K562 (cell line): ENCODE measurements around the gene SERPINE2. TPM values are rescaled to one million over a fixed set of nuclear protein-coding genes. Genes with fewer than 3 reads are reported as not detected.

ENCODE experiments used
- CHD7 ChIP-seq: fragments of 200-600 bp; sonication (generic); IDR thresholded peaks from one replicate; pipeline ENCODE4 v1.6.1; 2012; ENCODE audit warnings: mild to moderate bottlenecking, low read depth, low read length, inconsistent platforms
- CREB3L1 ChIP-seq: fragments of 450-650 bp; IDR thresholded peaks from 2 replicates; pipeline ENCODE4 v1.6.1; 2014; ENCODE audit warnings: low read depth, mild to moderate bottlenecking, moderate library complexity, borderline replicate concordance
- KDM5B ChIP-seq: fragments of 200-600 bp; sonication (generic); IDR thresholded peaks from 2 replicates; pipeline ENCODE4 v1.6.1; 2012; ENCODE audit warnings: low read depth, mild to moderate bottlenecking, moderate library complexity, low read length, control low read depth, inconsistent platforms; ENCODE audit not compliant: insufficient replicate concordance
- polyA plus RNA-seq, 8 experiments: library from polyadenylated mRNA; depleted of rRNA in 4 of 8; stranded (reverse) in 5 of 8; unstranded in 3 of 8; fragments of >200 nt; fragmentation: Nextera tagmentation in 2 of 8; fragmentation: Illumina TruSeq in 1 of 8; extraction: Ambion mirVana in 2 of 8; extraction: Trizol in 1 of 8; gene quantifications; 2 replicates each; pipeline versions ENCODE4 v1.2.1 to v1.2.3, GENCODE V29; 2011 to 2014; ENCODE audit warnings: inconsistent platforms in 1 of 8, missing spikeins in 1 of 8
- total RNA-seq, 7 experiments: library from RNA; depleted of rRNA in 6 of 7; stranded (reverse); fragments of >200 nt in 6 of 7; fragmentation: Illumina TruSeq in 2 of 7; extraction: Trizol in 2 of 7; gene quantifications; 2 replicates each; pipeline versions ENCODE4 v1.2.1 to v1.2.3, GENCODE V29; 2011 to 2021; ENCODE audit warnings: low replicate concordance in 1 of 7
- TF ChIP-seq, protein P1 (sequence below), 2 experiments: fragments of 450-650 bp; formaldehyde crosslinking in 1 of 2; IDR thresholded peaks; 2 replicates each; pipeline versions ENCODE4 v1.4.0 to v1.6.1; 2014 to 2020; ENCODE audit warnings: mild to moderate bottlenecking in 2 of 2, borderline replicate concordance in 1 of 2, low read depth in 1 of 2

Gene SERPINE2
- total and polyA plus RNA-seq, 9 of the 15 experiments (the other 6 are each of a cell fraction or from before 2014, with no cell fraction given) = 0.03 to 0.16 (median 0.13) TPM; not detected in 6

- TF ChIP-seq CHD7 (no peak), KDM5B (no peak), CREB3L1 (no peak)
- TF ChIP-seq, protein P1, sequence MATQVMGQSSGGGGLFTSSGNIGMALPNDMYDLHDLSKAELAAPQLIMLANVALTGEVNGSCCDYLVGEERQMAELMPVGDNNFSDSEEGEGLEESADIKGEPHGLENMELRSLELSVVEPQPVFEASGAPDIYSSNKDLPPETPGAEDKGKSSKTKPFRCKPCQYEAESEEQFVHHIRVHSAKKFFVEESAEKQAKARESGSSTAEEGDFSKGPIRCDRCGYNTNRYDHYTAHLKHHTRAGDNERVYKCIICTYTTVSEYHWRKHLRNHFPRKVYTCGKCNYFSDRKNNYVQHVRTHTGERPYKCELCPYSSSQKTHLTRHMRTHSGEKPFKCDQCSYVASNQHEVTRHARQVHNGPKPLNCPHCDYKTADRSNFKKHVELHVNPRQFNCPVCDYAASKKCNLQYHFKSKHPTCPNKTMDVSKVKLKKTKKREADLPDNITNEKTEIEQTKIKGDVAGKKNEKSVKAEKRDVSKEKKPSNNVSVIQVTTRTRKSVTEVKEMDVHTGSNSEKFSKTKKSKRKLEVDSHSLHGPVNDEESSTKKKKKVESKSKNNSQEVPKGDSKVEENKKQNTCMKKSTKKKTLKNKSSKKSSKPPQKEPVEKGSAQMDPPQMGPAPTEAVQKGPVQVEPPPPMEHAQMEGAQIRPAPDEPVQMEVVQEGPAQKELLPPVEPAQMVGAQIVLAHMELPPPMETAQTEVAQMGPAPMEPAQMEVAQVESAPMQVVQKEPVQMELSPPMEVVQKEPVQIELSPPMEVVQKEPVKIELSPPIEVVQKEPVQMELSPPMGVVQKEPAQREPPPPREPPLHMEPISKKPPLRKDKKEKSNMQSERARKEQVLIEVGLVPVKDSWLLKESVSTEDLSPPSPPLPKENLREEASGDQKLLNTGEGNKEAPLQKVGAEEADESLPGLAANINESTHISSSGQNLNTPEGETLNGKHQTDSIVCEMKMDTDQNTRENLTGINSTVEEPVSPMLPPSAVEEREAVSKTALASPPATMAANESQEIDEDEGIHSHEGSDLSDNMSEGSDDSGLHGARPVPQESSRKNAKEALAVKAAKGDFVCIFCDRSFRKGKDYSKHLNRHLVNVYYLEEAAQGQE (IDR thresholded peaks at IDR 0.05; ENCODE audit: borderline replicate concordance) = 0 out of 2 replicates have a peak, but pooled peaks have one; percentile 33
- TF ChIP-seq, protein P1 (CRISPR knock-in tag; IDR thresholded peaks at IDR 0.05; ENCODE audit: low read depth) = no peak
These were observed 49.8 kb downstream of the SERPINE2 start (continued) for GRCh38 chr2:223989206-223989855.
